GM21423 (cell line): ENCODE data around the gene SYT17.
A peak's percentile ranks its signal among the peaks of the same experiment; 100 is the strongest.
"Not testable (repeated sequence)": the region's sequence is repeated elsewhere in the genome, so short reads cannot be mapped to it uniquely, and the experiment has no call there.

Experiments
- ATAC-seq: cut with Tn5 transposase; IDR thresholded peaks from one replicate; pipeline ENCODE4 v1.9.1; 2021; ENCODE audit warnings: mild to moderate bottlenecking, moderate library complexity; ENCODE audit not compliant: unreplicated experiment

SYT17 gene

DNA sequence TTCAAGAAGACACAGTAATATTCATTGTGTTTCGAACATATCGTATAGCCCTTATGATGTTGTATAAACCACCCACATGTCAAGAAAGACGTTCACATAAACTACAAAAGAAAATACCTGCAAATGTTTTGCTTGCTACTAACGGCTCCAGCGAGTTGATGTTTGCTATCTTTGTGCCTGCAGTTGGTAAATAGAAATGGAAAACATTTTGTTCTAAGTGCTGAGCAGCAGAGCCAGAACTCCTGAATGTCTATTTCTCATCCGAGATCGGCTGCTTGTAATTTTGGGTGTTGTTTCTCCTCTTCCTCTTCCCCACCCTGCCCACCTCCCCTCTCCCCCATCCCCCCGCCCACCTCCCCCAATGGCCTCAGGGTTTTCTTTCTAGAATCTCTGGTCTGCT lies 5.0 kb downstream of the SYT17 start:
- ATAC-seq = no peak

DNA sequence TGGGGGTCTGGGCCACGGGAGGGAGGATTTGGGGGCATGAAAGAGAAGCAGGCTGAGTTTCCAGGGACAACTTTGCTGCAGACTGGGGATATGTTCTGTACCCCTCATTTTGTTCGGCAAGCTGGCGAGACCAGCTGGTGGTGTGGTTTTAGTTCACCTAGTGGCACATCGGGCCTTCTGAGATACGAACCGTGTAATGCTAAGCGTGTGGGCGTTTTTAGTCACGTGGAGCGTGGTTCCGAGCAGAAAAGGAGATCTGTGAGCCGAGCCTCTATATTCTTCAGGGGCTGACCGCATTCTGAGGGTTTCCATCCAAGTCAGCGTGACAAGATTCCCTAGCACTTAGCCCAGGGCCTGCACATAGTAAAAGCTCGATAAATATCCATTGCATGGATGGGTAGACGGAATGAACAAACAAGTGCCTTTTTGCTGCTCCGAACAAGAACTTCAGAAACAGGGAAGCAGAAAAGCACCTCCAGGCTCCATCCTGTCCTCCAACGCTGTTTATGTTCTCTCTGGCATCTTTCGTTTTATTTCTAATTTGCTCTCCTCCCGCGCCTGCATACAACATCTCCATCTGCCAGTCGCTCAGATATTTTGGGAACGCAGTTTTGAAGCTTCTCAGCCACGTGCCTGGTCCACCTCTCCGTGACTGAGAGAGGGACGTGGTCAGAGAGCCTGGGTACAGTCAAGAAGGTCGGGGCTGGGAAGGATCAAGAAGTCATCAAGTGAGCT lies 5.8 kb downstream of the SYT17 start:
- no peak for ATAC-seq

DNA sequence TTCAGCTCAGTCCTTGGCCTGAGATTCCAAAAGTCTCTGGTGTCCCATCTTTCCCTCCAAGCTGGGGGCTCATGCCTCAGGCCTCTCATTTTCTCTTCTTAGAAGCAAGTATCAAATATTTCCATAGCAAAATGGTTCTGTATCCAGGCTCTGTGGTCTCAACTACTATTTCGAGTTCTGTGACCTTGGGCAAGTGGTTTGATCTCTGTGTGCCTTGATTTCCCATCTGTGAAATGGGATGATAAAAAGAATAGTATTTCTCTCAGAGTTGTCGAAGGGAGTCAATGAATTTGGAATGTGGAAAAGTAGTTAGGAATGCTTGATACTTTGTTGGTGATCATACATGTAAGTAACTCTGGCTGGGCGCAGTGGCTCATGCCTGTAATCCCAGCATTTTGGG lies 6.4 kb downstream of the SYT17 start:
- no peak for ATAC-seq

DNA sequence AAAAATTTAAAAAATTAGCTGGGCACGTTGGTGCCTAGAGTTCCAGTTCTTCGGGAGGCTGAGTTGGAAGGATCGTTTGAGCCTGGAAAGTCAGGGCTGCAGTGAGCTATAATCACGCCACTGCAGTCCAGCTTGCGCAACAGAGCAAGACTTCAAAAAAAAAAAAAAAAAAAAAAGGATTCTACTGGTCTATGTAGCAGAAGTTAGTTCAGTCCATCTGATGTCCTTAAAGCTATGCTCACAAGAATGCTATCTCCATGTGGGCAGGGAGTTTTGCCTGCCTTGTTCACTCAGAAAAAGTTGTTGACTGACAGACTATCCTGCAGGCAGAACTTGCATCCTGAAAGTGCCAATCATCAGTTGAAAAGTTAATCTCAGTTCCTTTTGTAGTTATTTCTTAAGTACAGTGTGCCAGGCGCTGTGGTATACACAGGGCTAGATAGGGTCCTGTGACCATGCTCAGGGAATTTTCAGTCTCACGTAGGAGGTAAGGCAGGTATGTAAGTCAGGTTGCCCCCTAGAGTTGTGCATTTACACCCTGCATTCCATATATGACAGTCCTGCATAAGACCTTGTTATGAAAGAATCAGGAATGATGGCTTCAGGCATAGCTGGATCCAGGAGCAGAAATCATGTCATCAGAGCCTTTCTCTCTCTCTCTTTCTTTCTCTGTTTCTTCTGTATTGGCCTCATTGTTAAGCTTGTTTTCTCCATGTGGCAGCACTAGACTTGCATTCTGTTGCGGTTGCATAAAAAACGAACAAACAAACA lies 7.6 kb downstream of the SYT17 start:
- ATAC-seq = no peak

DNA sequence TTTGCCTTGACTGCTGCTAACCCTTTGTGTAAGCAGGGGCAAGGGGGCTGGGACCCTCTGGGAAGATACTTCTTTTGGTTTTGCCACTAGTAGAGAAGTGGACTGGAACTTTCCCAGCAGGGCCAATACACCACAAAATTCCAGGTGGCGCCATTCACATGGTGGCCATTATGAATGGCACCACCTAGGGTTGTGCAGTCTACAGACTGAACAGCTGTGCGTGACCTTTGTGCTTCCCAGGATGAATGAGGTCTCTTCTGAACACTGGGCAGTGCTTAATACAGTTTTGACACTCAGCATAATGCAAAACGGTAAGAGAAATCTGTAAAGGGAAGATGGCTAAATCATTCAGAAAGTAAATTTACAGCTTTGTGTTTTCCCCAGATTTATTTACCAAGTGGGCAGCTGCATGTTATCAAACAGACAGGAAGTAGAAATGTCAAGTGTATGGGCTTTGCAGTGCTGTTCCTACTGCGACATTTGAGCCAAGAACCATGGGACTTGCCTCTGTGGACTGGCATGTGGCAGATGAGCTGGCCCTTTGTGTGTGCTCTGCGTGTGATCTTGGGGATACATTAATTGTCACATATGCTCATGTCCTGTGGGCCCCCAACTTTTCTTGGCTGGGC lies 9.2 kb downstream of the SYT17 start:
- no peak for ATAC-seq

DNA sequence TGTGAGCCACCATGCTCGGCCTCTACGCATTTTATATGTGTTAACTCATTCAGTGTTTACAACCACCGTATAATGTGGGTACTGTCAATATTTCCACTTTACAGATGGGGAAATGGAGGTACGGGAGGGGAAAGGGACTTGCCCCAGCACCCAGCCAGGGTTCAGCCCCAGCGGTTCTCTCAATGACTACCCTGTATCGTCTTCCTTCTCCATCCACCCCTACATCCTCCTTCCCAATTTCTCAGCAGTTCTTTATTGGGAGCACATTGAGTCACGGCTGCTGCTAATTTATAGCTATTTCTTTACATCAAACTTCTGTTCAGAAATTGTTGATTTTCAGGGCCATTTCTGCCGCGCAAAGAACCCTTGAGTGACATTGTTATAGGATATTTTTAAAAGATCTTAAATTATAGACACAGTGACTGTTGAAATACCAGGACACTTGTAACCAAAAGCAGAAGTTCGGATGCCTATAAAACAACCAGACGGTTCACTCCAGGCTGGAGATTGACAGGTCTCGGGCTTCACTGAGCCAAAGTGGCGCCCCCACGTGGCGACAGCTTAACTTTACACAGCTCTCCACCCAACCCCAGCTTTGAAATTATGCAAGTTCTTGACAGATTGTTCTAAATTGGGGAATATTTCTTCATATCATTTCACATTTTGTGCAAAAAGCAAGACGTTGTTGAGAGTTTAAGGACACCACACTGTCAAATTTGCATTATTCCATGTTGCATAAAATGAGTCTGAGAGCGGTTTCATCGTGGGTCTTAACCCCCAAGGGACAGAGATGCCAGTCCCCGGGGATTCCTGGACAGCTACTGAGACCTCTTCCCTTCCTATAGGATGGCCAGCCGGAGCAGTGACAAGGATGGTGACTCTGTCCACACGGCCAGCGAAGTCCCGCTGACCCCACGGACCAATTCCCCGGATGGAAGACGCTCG lies 11.8 kb downstream of the SYT17 start:
- ATAC-seq = no peak

DNA sequence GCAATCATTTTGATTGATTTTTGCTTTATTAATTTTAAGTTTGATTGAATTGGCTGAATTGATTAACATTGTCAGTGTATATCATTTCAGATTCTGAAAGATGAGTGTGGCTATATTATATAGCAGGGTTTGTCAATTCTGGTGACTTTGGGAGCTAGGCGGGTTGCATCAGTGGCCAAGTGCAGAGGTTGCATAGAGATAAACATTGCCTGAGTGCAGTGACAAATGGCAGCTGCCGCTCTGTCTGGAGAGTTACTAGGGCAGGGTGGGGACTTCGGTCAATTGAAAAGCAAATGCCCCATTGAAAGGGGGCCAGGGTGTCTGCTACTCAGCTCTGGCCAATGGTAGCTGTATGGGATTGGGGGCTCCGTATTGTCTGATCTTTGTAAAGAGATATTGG lies 12.7 kb downstream of the SYT17 start:
- ATAC-seq = no peak

DNA sequence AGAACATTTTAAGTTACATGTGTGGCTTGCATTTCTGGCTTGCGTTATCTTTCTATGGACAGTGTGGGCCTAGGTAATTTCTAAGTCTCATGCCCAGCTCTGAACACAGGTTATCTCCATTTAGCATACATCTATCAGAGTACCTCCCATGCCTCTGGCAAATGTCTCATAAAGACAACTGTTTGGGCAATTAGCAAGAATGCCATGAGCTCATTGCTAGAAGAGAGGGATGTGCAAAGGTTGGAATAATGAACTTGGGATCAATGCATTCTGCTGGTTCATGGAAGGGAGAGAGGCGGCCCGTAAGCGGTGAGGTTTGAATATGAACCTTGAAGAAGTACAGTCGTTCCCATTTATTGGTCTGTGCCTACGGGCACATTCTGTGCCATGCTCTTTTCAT lies 14.4 kb downstream of the SYT17 start:
- ATAC-seq = no peak

DNA sequence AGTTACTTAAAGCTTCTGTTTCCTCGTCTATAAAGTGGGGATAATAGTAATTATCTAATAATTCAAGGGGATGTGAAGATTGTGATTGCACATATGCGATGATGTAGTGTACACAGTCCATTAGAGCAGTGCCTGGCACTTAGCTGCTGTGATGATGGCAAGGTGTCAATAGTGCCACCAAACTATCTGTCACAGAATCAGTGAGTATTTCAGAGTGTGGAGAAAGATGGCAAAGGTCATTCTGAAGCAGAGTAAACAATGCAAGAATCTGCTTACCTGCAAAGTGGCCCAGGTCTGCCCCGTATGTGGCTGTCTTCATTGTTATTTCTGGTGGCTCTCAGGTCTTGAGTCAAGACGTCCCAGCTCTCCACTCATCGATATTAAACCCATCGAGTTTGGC lies 15.1 kb downstream of the SYT17 start:
- ATAC-seq = no peak

DNA sequence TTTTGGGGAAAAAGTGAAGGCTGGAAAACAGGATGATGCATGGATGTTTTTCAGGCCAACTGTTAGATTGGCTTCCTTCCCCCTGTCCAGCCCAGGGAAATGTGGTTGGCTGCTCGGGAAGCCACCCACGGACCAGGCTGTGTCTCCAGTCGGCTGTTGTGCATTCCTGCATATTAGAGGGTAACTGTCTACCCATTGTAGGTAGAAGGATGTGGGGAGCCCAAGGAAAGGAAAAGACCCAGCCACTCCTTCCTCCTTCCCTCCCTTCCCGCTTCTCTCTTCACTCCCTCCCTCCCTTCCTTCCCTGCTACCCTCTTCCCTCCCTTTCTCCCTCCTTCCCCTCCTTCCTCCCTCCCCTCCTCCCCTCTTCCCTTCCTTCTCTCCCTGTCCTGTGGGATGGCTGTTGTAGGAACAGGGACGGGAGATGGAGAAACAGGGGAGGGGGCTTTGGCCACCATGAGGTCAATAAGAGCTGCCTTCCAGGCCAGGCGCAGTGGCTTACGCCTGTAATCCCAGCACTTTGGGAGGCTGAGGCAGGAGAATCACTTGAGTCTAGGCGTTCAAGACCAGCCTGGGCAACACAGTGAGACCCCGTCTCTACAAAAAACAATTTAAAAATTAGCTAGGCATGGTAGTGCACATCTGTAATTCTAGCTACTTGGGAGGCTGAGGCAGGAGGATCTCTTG lies 16.9 kb downstream of the SYT17 start:
- no peak for ATAC-seq

DNA sequence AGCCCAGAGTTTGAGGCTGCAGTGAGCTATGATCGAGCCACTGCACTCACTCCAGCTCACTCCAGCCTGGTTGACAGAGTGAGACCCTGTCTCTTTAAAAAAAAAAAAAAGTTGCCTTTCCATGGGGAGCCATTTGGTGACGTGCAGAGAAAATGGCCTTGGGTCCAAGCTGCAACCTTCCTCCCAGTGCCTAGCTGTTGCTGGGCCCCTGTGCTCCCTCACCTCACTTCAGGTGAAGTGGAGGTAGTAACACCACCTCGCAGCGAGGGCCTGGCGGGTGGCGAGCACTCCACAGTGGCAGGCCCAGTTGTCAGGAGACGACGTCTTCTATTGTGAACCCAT lies 17.4 kb downstream of the SYT17 start:
- no peak for ATAC-seq

DNA sequence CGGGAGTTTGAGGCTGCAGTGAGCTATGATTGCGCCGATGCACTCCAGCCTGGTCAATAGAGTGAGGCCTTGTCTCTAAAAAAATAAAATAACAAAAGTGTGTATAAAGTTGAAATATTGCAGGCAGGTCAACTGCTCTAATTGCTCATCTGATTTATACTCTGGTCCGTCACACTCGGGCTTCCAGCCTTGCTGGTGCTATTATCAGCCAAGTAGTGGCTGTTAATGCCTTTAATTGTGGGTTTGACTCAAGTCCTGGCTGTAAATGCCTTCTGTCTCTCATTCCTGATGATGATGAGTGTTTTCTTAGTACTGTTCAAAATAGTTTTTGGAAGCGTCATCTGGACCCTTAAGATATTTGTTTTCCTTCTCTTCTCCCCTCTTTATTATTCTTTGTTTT lies 18.4 kb downstream of the SYT17 start:
- ATAC-seq = no peak

DNA sequence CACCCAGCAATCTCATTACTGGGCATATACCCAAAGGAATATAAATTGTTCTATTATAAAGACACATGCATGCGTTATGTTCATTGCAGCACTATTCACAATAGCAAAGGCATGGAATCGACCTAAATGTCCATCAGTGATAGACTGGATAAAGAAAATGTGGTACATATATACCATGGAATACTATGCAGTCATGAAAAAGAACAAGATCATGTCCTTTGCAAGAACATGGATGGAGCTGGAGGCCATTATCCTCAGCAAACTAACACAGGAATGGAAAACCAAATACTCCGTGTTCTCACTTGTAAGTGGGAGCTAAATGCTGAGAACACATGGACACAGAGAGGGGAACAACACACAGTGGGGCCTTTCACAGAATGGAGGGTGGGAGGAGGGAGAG lies 19.9 kb downstream of the SYT17 start:
- not testable (repeated sequence) for ATAC-seq

DNA sequence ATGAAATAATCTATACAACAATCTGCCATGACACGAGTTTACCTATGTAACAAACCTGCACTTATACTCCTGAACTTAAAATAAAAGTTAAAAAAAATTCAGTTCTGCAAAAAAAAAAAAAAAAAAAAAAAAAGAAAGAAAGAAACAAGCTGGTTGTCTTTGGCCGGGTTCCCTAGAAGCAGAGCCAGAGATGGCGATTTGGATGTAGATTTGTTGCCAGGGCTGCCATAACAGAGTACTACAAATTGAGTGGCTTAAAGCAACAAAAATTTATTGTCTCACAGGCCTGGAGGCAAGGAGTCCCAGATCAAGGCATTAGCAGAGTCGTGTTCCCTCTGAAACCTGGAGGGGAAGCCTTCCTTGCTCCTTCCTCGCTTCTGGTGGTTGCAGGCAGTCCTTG lies 20.4 kb downstream of the SYT17 start:
- ATAC-seq = no peak

DNA sequence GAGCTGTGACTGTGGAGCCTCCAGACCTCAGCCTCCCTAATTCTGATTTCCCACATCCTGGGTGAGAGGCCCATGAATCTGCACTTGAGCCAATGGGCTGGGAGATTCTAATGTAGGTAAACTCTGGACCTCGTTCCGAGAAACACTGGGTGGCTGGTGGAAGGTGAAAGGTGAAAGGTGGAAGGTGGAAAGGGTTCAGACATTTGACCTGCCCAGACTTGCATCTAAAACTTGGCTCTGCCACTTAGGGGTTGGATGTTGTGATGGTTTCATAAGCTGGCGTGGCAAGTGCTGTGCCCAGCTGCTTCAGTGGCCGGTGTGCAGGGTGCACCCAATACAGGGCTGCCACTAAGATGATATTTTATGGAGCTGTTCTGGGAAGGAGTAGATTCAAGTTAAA lies 24.8 kb downstream of the SYT17 start:
- ATAC-seq = no peak

DNA sequence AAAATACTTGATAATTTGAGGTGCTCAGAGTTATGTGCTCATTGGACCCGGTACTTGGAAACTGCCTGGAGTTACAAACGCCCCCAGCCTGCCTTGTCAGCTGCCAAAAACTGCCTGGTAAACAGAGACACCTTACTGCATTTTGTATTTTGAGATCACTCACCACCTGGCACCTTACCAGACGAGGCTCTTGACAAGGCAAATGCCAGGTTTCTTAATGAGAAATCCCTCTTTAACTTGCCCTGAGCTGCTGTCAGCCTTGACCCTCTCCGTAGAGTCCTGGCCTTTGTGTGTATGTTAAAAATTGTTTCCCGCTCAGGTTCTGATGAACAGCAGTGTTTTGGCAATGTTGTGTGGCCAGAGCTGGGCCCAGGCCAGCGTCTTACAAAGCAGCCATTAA lies 28.8 kb downstream of the SYT17 start:
- ATAC-seq = no peak

DNA sequence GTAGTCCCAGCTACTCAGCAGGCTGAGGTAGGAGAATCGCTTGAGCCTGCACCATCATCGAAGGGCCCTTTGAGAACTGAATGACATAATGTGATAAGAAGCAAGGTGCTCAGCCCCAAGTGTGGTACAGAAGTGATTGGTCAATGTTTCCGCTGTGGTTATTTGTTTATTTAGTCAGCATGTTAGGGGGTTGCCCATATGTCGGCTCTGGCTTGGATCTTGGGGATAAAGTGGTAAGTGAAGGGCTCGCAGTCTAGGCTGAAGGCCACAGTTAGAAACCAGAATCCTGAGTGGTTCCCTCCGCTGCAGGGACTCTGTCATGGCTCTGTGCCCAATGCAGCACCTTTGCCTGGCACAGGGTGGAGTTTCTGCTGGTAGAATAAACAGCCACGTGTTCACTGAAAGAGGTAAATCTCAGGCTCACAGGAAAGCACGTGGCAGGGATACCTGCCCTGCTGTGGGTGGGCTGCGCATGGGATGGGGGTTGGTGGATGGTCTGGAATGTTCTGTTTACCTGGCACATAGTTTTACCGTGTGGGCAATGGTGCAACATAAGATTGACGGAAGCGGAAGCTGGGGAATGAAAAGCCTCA lies 35.4 kb downstream of the SYT17 start:
- no peak for ATAC-seq

DNA sequence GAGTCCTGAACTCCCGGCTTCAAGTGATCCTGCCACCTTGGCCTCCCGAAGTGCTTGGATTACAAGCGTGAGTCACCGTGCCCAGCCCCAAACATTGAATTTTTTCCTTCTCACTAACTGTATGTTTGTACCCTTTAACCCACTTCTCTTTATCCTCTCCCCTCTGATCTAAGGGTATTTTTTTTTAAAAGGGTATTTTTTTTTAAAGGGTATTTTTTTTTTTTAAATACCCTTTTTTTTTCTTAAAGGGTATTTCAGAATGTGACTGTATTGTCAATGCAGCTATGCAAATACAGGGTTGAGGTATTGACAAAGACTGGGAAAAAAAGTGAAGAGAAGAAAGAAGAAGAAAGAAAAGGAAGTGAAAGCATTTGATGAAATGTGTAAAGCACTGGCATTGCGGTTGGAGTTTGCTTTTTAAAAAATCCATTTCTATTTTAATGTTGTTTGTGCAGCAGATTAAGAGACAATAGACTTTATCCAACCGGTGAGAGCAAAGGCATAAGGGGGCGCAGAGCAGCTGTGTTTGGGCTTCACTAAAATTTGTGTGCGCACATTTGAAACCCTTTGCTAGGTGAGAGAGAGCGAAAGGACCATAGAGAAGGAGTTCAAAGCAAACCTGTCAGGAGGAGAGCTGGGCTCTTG lies 42.4 kb downstream of the SYT17 start:
- peak; percentile 80 for ATAC-seq

DNA sequence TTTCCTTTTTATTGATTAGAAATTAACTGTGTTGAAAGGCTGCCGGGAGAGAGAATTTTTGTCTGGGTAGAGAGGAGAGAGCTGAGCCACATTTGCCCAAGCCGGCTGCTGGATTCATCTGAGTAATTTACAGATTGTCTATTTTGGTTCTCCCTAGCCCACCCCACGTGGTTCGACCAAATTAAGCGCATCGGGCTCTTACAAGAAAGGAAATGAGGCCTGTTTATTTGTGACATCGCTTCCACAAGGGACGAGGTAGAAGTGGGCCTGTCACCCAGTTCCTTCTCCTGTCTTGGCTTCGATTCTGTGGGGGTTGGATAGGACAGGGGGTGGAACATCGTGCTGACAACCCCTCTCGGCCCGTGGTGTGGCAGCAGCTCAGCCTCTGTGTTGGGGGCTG lies 42.9 kb downstream of the SYT17 start:
- ATAC-seq = peak; percentile 41

DNA sequence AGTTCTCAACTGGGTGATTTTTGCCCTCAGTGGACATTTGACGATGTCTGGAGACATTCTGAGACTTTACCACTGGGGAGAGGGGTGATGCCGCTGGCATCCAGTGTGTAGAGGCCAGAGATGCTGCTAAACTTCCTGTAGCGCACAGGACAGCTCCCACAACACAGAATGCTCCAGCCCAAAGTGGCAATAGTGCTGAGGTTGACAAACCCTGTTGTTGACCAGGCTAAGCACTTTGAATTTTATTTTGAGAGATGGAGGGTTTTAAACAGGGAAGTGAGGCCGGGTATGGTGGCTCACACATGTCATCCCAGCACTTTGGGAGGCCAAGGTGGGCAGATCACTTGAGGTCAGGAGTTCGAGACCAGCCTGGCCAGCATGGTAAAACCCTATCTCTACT lies 44.0 kb downstream of the SYT17 start:
- ATAC-seq = no peak
